ENCODE measurements around the gene MSANTD7. TPM values are rescaled to one million over a fixed set of nuclear protein-coding genes. Genes with fewer than 3 reads are reported as not detected.
"Not testable (repeated sequence)": the region's sequence is repeated elsewhere in the genome, so short reads cannot be mapped to it uniquely, and the experiment has no call there.

Gene MSANTD7
- total and polyA plus RNA-seq, 9 of the 15 experiments (the other 6 are each of a cell fraction or from before 2014, with no cell fraction given), result 5.2 to 27.3 (median 23.6) TPM

GRCh38 chr10:14815681-14816080, 22.4 kb upstream of the MSANTD7 start (continued):
- TF ChIP-seq ZNF740 (CRISPR knock-in tag; IDR thresholded peaks at IDR 0.05) (no peak), ZNF740 (tag; IDR thresholded peaks at IDR 0.05) (no peak), MAX (CRISPR knock-in tag; IDR thresholded peaks at IDR 0.05) (no peak), ZNF143 (CRISPR knock-in tag; IDR thresholded peaks at IDR 0.05) (no peak)

- H3K79me2 ChIP-seq (ENCODE audit: control insufficient read depth, insufficient read depth, low read length); H3K9me1 ChIP-seq (ENCODE audit: control insufficient read depth, insufficient read depth, low read length); CTCF ChIA-PET (ENCODE audit: low intra/inter-chr PET ratio); POLR2A ChIA-PET; H2AFZ ChIP-seq (ENCODE audit: low read depth, low read length); H4K20me1 ChIP-seq (replicated peaks; ENCODE audit: control insufficient read depth, insufficient read depth, low read length); BruUV-seq (replicated peaks); intact Hi-C loops (cut with micrococcal nuclease); H3K36me3 ChIP-seq (ENCODE audit: control insufficient read depth, insufficient read depth, low read length); FAIRE-seq; H3K9me3 ChIP-seq (replicated peaks; ENCODE audit: control insufficient read depth, insufficient read depth, low read depth, low read length); in situ Hi-C loops (cut with MboI); H3K9ac ChIP-seq (ENCODE audit: insufficient read depth in 1 of 2, low read depth in 2 of 2, low read length in 2 of 2); DNase-seq (ENCODE audit: extremely low read depth in 1 of 4, low spot score in 3 of 4); H3K27me3 ChIP-seq (ENCODE audit: control insufficient read depth in 2 of 2, insufficient read depth in 2 of 2, low read length in 2 of 2); H3K4me3 ChIP-seq; H3K4me2 ChIP-seq (ENCODE audit: insufficient read depth, low read length); ATAC-seq; H3K27ac ChIP-seq (ENCODE audit: extremely low read depth, low read depth, low read length); H3K4me1 ChIP-seq (replicated peaks in 1 of 2; ENCODE audit: control insufficient read depth in 2 of 2, insufficient read depth in 2 of 2, low read length in 2 of 2): not testable (repeated sequence)
- 0% methylated on average over 1 of the region's 7 CpGs for WGBS (ENCODE audit: insufficient coverage, low coverage, missing lambda C conversion rate)
- peak; percentile 50 for TF ChIP-seq ZNF146 (CRISPR knock-in tag; IDR thresholded peaks at IDR 0.05; ENCODE audit: unreplicated experiment)
Observed at GRCh38 chr10:14816717-14817116, 21.4 kb upstream of the MSANTD7 start.

Data from K562 (cell line).